ENCODE measurements around the gene SCARB1. TPM values are rescaled to one million over a fixed set of nuclear protein-coding genes. Genes with fewer than 3 reads are reported as not detected.

The SCARB1 gene
- total and polyA plus RNA-seq, 2 donors (not counting 3 experiments of a cell fraction or from before 2014, with no cell fraction given), result 125 to 141 TPM

- no peaks in the 10 kb centered on the region for H3K9me1 ChIP-seq (replicated peaks; ENCODE audit: control insufficient read depth, extremely low read depth, insufficient read depth, low read length)
- no peak for DNase-seq (ENCODE audit: low read depth, low spot score)
- H3K4me3 ChIP-seq (replicated peaks in 1 of 3; ENCODE audit: insufficient read depth in 1 of 3, low read depth in 1 of 3, low read length in 3 of 3), result no peak overlapping the region
- no peaks in the 10 kb centered on the region for H3K9me3 ChIP-seq (replicated peaks; ENCODE audit: control insufficient read depth, insufficient read depth, low read length)
- TF ChIP-seq EZH2 (IDR thresholded peaks at IDR 0.05; ENCODE audit: borderline replicate concordance, low read depth, low read length, severe bottlenecking) (no peak), POLR2AphosphoS5 (IDR thresholded peaks at IDR 0.05; ENCODE audit: insufficient read depth, low read depth, low read length) (no peak), MYC (IDR thresholded peaks at IDR 0.05; ENCODE audit: low read depth, low read length) (no peak), JUN (IDR thresholded peaks at IDR 0.05; ENCODE audit: borderline replicate concordance, insufficient read depth, insufficient read length, low read depth) (no peak), FOS (IDR thresholded peaks at IDR 0.05; ENCODE audit: borderline replicate concordance, insufficient read depth, low read length) (no peak), GATA2 (IDR thresholded peaks at IDR 0.05; ENCODE audit: insufficient read depth, insufficient read length, low read depth, low read length) (no peak), CTCF (IDR thresholded peaks at IDR 0.05; ENCODE audit: extremely low read depth in 1 of 2, insufficient read depth in 1 of 2, low read depth in 1 of 2, low read length in 2 of 2) (no peak), POLR2A (IDR thresholded peaks at IDR 0.05; ENCODE audit: low read depth, low read length) (no peak)
- TF ChIP-seq, protein P1, sequence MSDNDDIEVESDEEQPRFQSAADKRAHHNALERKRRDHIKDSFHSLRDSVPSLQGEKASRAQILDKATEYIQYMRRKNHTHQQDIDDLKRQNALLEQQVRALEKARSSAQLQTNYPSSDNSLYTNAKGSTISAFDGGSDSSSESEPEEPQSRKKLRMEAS (IDR thresholded peaks at IDR 0.05; ENCODE audit: insufficient read depth, insufficient read length), result no peak
- no TSS peak for BruUV-seq (replicated peaks)
- H3K9ac ChIP-seq (replicated peaks; ENCODE audit: extremely low read depth, insufficient read depth, low read length), result no peak overlapping the region
- no peaks in the 10 kb centered on the region for H3K79me2 ChIP-seq (ENCODE audit: control insufficient read depth, insufficient read depth, low read length)
- no peaks in the 10 kb centered on the region for H4K20me1 ChIP-seq (replicated peaks; ENCODE audit: control insufficient read depth, extremely low read depth, insufficient read depth, low read length)
- ChIA-PET POLR2A (no interaction called here), CTCF (no interaction called here)
- intact Hi-C loops (cut with micrococcal nuclease), result no loop called here
- H3K4me2 ChIP-seq (ENCODE audit: insufficient read depth, low read length), result no peak overlapping the region
- dilution Hi-C loops (cut with MboI; ENCODE audit: extremely low pct_ligation_motif_present, low sequenced_read_pairs), result no loop called here
- no peak for FAIRE-seq
- peaks cover 5% of the 10 kb centered on the region for H3K4me1 ChIP-seq (ENCODE audit: control insufficient read depth, extremely low read depth, insufficient read depth, low read length)
- no peaks in the 10 kb centered on the region for H3K36me3 ChIP-seq (ENCODE audit: control insufficient read depth in 2 of 2, extremely low read depth in 1 of 2, insufficient read depth in 2 of 2, low read length in 2 of 2)
- H3K27ac ChIP-seq (ENCODE audit: insufficient read depth, low read depth, low read length), result no peak overlapping the region
- no peaks in the 10 kb centered on the region for H3K27me3 ChIP-seq (ENCODE audit: control insufficient read depth in 2 of 2, insufficient read depth in 2 of 2, low read length in 2 of 2)
- no peak overlapping the region for H2AFZ ChIP-seq (ENCODE audit: low read depth, low read length)
These were observed 12.5 kb upstream of the SCARB1 start for GRCh38 chr12:124876171-124876570.
